Ovary (tissue), 3 donors: ENCODE measurements around the gene B4GALT5.

Source experiments
- EP300 ChIP-seq: sonication (generic); formaldehyde crosslinking; IDR thresholded peaks from one replicate; pipeline ENCODE4 v1.6.1; 2017; ENCODE audit warnings: antibody characterized with exemption
- POLR2A ChIP-seq: fragments of 450-650 bp; IDR thresholded peaks from one replicate; pipeline ENCODE4 v1.6.1; 2017; ENCODE audit warnings: antibody characterized with exemption, mild to moderate bottlenecking, moderate library complexity
- TF ChIP-seq, protein P1 (sequence below), 3 donors: fragments of 450-650 bp in 2 of 3; fragments of 200-600 bp in 1 of 3; IDR thresholded peaks; one replicate each; pipeline versions ENCODE4 v1.5.1 to v1.8.0; 2016 to 2022; ENCODE audit warnings: antibody characterized with exemption in 3 of 3, mild to moderate bottlenecking in 1 of 3
- donor health status: DM: no; HTN: no; CAD: no.

DNA sequence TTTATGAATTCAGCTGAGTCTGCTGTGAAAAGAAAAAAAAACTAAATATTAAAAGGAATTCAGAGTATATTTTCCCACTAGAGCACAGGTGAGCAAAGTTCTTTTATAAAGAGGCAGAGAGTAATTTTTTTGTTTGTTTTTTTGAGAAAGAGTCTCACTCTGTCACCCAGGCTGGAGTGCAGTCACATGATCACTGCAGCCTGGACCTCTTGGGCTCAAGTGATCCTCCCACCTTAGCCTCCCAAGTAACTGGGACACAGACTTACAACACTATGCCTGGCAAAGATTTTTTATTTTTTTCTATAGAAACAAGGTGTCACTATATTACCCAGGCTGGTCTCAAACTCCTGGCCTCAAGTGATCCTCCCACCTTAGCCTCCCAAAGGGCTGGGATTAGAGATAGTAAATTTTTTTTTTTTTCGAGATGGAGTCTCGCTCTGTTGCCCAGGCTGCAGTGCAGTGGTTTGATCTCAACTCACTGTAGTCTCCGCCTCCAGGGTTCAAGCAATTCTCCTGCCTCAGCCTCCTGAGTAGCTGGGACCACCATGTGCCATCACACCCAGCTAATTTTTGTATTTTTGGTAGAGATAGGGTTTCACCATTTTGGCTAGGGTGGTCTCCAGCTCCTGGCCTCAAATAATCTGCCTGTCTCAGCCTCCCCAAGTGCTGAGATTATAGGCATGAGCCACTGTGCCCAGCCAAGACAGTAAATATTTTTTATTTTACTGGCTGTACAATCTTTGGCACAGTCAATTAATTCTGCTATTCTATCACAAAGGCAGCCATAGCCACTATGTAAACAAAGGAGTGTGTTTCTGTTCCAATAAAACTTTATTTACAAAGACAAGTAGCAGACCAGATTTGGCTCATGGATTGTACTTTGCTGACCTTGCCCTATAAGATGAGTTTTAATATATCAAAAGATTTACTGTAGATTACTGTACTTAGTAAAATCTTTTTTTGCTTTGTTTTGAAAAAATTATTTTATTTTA lies 14.5 kb upstream of the B4GALT5 start:
- TF ChIP-seq, protein P1, sequence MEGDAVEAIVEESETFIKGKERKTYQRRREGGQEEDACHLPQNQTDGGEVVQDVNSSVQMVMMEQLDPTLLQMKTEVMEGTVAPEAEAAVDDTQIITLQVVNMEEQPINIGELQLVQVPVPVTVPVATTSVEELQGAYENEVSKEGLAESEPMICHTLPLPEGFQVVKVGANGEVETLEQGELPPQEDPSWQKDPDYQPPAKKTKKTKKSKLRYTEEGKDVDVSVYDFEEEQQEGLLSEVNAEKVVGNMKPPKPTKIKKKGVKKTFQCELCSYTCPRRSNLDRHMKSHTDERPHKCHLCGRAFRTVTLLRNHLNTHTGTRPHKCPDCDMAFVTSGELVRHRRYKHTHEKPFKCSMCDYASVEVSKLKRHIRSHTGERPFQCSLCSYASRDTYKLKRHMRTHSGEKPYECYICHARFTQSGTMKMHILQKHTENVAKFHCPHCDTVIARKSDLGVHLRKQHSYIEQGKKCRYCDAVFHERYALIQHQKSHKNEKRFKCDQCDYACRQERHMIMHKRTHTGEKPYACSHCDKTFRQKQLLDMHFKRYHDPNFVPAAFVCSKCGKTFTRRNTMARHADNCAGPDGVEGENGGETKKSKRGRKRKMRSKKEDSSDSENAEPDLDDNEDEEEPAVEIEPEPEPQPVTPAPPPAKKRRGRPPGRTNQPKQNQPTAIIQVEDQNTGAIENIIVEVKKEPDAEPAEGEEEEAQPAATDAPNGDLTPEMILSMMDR (IDR thresholded peaks at IDR 0.05), result no peak
- TF ChIP-seq POLR2A (no peak), EP300 (no peak)
